BJ (cell line): ENCODE measurements around the gene RIPK4. TPM values are rescaled to one million over a fixed set of nuclear protein-coding genes. Genes with fewer than 3 reads are reported as not detected.

Experiments
- CTCF ChIA-PET: fragments of 350-600 bp; formaldehyde crosslinking; extraction: SDS; loops from one replicate; lab custom pipeline; 2021; ENCODE audit warnings: antibody characterized with exemption, inconsistent platforms; lab: Yijun Ruan, JAX
- POLR2A ChIA-PET: fragments of 300-600 bp; sonication (Branson Sonifier 250); formaldehyde crosslinking; extraction: SDS; loops from one replicate; lab custom pipeline; 2021; ENCODE audit warnings: antibody characterized with exemption; lab: Charles Lee
- DNase-seq: peaks from one replicate; pipeline ENCODE4 v3.0.0-alpha.2; 2011; ENCODE audit warnings: low read depth
- H3K27me3 ChIP-seq: 2 replicates; pipeline ENCODE4 v1.6.0; 2011; ENCODE audit warnings: low read length; ENCODE audit not compliant: control insufficient read depth, insufficient read depth
- H3K36me3 ChIP-seq: 2 replicates; pipeline ENCODE4 v1.5.1; 2011; ENCODE audit warnings: low read length; ENCODE audit not compliant: control insufficient read depth, insufficient read depth
- H3K4me3 ChIP-seq: 2 replicates; pipeline ENCODE4 v1.5.1; 2011; ENCODE audit warnings: low read depth, mild to moderate bottlenecking, control low read depth, low read length
- CTCF ChIP-seq: IDR thresholded peaks from 2 replicates; pipeline ENCODE4 v1.5.1; 2011; ENCODE audit warnings: low read depth, mild to moderate bottlenecking, control low read depth, inconsistent platforms, low read length, moderate library complexity; ENCODE audit not compliant: insufficient read depth
- polyA plus RNA-seq: library from polyadenylated mRNA; depleted of rRNA; stranded (reverse); fragments of >200 nt; gene quantifications from 2 replicates; pipeline ENCODE4 v1.2.3, GENCODE V29; 2011

RIPK4 gene
- polyA plus RNA-seq, 1 experiment, result 0.37 TPM

- no peak overlapping the region for H3K4me3 ChIP-seq
- ChIA-PET POLR2A (no interaction called here), CTCF (no interaction called here)
- DNase-seq, result no peak
- peaks cover 4% of the 10 kb centered on the region for H3K27me3 ChIP-seq
- H3K36me3 ChIP-seq, result no peaks in the 10 kb centered on the region
- TF ChIP-seq CTCF, result no peak
Measured at GRCh38 chr21:41706263-41706639, 60.6 kb downstream of the RIPK4 start.

GRCh38 chr21:41705546-41706262, 61.1 kb downstream of the RIPK4 start:
- CTCF ChIA-PET, result no interaction called here
- POLR2A ChIA-PET, result no interaction called here
- TF ChIP-seq CTCF, result no peak
- H3K4me3 ChIP-seq, result no peak overlapping the region
- no peaks in the 10 kb centered on the region for H3K36me3 ChIP-seq
- no peak for DNase-seq
- H3K27me3 ChIP-seq, result peaks cover 3% of the 10 kb centered on the region

GRCh38 chr21:41703857-41704501, 62.9 kb downstream of the RIPK4 start:
- Histone ChIP-seq H3K36me3 (no peaks in the 10 kb centered on the region), H3K27me3 (peaks cover 2% of the 10 kb centered on the region), H3K4me3 (no peak overlapping the region)
- ChIA-PET POLR2A (no interaction called here), CTCF (no interaction called here)
- DNase-seq, result no peak
- TF ChIP-seq CTCF, result no peak

GRCh38 chr21:41701749-41702148, 65.1 kb downstream of the RIPK4 start:
- Histone ChIP-seq H3K4me3 (no peak overlapping the region), H3K27me3 (peaks cover 2% of the 10 kb centered on the region), H3K36me3 (no peaks in the 10 kb centered on the region)
- no peak for DNase-seq
- ChIA-PET CTCF (no interaction called here), POLR2A (no interaction called here)
- TF ChIP-seq CTCF, result no peak

GRCh38 chr21:41699311-41699710, 67.5 kb downstream of the RIPK4 start:
- peaks cover 7% of the 10 kb centered on the region for H3K27me3 ChIP-seq
- DNase-seq, result no peak
- ChIA-PET CTCF (no interaction called here), POLR2A (no interaction called here)
- H3K36me3 ChIP-seq, result no peaks in the 10 kb centered on the region
- no peak for TF ChIP-seq CTCF
- no peak overlapping the region for H3K4me3 ChIP-seq
